Measurements from ENCODE around the gene ZNF362.
A peak's percentile ranks its signal among the peaks of the same experiment; 100 is the strongest.

ZNF362 gene

DNA sequence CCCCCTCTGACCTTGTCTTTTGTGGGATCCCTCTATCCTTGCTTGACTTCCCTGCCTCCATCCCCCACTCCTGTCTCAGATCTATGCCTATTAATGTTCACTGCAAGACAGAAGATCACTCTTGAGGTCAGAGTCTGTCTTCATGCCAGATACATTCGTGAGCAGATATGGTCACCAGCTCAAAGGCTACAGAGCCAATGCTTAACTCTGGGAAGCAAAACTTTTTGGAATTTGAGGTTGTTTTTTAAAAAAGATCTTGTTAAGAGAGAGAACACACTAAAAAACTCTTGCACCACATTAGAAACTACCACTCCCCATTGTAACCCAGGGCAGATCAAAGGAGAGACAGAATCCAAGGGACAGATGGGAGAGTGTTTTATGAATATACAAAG, 81.8 kb downstream of the ZNF362 start:
- TF ChIP-seq, protein P1, sequence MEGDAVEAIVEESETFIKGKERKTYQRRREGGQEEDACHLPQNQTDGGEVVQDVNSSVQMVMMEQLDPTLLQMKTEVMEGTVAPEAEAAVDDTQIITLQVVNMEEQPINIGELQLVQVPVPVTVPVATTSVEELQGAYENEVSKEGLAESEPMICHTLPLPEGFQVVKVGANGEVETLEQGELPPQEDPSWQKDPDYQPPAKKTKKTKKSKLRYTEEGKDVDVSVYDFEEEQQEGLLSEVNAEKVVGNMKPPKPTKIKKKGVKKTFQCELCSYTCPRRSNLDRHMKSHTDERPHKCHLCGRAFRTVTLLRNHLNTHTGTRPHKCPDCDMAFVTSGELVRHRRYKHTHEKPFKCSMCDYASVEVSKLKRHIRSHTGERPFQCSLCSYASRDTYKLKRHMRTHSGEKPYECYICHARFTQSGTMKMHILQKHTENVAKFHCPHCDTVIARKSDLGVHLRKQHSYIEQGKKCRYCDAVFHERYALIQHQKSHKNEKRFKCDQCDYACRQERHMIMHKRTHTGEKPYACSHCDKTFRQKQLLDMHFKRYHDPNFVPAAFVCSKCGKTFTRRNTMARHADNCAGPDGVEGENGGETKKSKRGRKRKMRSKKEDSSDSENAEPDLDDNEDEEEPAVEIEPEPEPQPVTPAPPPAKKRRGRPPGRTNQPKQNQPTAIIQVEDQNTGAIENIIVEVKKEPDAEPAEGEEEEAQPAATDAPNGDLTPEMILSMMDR (IDR thresholded peaks at IDR 0.05; ENCODE audit: low read depth, low read length): no peak
- H3K4me3 ChIP-seq (ENCODE audit: low read depth, low read length): no peak overlapping the region

GRCh38 chr1:33338440-33339211, 82.3 kb downstream of the ZNF362 start:
- TF ChIP-seq, protein P1 (IDR thresholded peaks at IDR 0.05; ENCODE audit: low read depth, low read length): no peak
- H3K4me3 ChIP-seq (ENCODE audit: low read depth, low read length): peak overlapping the region; percentile 28

DNA sequence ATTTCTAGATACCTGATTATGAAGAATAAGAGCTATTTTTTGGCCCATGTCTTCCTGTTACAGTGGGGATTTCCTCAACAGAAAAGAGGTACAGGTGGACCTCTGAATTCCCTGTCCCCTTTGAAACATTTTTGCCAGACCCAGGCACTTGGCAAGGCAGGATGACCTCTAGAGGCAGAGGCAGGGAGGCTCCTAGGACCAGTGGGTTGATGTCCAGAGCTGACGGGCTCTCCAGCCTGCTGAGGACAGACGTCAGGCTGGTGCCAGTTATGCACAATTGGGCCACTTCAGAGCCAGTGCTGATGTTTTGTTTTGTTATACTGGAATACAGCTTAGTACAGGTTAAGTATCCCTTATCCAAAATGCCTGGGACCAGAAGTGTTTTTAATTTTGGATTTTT, 83.1 kb downstream of the ZNF362 start:
- TF ChIP-seq, protein P1 (IDR thresholded peaks at IDR 0.05; ENCODE audit: low read depth, low read length): 0 out of 2 replicates have a peak, but pooled peaks have one; percentile 5
- H3K4me3 ChIP-seq (ENCODE audit: low read depth, low read length): peak overlapping the region; percentile 22; the same call in 1 of the 2 replicates

- TF ChIP-seq, protein P1 (IDR thresholded peaks at IDR 0.05; ENCODE audit: low read depth, low read length): no peak
- H3K4me3 ChIP-seq (ENCODE audit: low read depth, low read length): no peak overlapping the region
Observed at GRCh38 chr1:33341190-33341589, 84.9 kb downstream of the ZNF362 start.

- H3K4me3 ChIP-seq (ENCODE audit: low read depth, low read length): peak overlapping the region; percentile 8; the same call in 1 of the 2 replicates
Observed at GRCh38 chr1:33342041-33342723, 85.9 kb downstream of the ZNF362 start.

DNA sequence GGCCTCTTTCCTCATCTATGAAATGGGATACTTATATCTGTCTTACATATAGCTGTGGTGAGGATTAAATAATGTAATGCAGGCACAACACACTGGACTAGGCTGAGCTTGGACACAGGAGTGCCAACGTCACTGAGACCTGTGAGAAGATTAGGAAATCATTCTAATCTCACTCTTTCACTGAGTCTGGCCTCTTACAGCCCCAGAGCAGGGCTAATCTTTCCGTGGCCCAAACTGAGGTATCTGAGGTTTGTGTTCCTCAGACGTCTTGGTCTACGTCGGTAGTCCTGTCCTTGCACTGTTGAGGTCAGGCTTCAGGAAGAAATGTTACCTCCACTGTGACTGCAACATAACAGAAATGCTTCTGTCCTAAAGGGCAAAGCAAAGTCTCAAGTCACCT, 87.2 kb downstream of the ZNF362 start:
- no peak overlapping the region for H3K4me3 ChIP-seq (ENCODE audit: low read depth, low read length)
- TF ChIP-seq, protein P1 (IDR thresholded peaks at IDR 0.05; ENCODE audit: low read depth, low read length): no peak

More at GRCh38 chr1:33342041-33342723, 85.9 kb downstream of the ZNF362 start:
- TF ChIP-seq, protein P1 (IDR thresholded peaks at IDR 0.05; ENCODE audit: low read depth, low read length): no peak

All from WI38 (cell line).